Brain microvascular endothelial cell (primary cell): ENCODE results near the gene FGF9.
A peak's percentile ranks its signal among the peaks of the same experiment; 100 is the strongest.

Source experiments
- DNase-seq: peaks from one replicate; pipeline ENCODE4 v3.0.0-alpha.2; 2020
- H3K27ac ChIP-seq: fragments of 250-450 bp; sonication (Bioruptor Pico); 2 replicates; pipeline ENCODE4 v1.5.1; 2020; ENCODE audit warnings: mild to moderate bottlenecking, moderate library complexity
- H3K27me3 ChIP-seq: fragments of 250-450 bp; sonication (Bioruptor Pico); replicated peaks from 2 replicates; pipeline ENCODE4 v1.5.1; 2020; ENCODE audit warnings: mild to moderate bottlenecking
- H3K36me3 ChIP-seq: fragments of 250-450 bp; sonication (Bioruptor Pico); replicated peaks from 2 replicates; pipeline ENCODE4 v1.5.1; 2020; ENCODE audit warnings: mild to moderate bottlenecking
- H3K4me3 ChIP-seq: 2 replicates; pipeline ENCODE4 v1.5.1; 2011; ENCODE audit warnings: low read depth, mild to moderate bottlenecking, control low read depth, low read length, moderate library complexity
- in situ Hi-C: cut with HindIII; loops from 2 replicates; pipeline ENCODE4 v1.10.0; 2017; ENCODE audit warnings: low sequenced_read_pairs, low pct_ligation_motif_present
- TF ChIP-seq, protein P1 (sequence below): IDR thresholded peaks from 2 replicates; pipeline ENCODE4 v1.5.1; 2011; ENCODE audit warnings: low read depth, mild to moderate bottlenecking, moderate library complexity, low read length, control low read depth, inconsistent platforms; ENCODE audit errors: missing control alignments

Gene FGF9

DNA sequence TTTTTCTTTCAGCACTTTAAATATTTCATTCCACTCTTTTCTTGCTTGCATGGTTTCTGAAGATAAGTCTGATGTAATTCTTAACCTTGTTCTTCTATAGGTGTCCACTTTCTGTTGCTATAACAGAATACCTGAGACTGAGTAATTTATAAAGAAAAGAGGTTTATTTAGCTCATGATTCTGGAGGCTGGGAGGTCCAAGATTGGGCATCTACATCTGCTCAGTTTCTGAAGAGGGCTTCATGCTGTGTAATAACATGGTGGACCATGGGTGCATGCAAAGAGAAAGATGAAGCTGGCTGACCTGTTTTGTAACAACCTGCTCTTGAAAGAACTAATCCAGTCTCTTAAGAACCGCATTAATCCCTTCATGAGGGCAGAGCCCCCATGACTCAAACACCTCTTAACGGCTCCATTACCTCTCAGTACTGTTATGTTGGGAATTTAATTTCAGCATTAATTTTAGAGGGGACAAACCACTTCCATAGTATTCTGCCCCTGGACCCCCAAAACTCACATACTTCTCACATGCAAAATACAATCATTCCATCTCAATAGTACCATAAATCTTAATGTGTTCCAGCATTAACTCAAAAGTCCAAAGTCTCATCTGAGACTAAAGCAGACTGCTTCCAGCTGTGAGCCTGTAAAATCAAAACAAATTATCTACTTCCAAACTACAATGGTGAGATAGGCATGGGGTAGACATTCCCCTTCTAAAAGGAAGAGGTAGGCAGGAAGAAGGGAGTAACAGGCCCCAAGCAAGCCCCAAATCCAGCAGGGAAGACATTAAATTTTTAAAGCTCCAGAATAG is 9.6 kb upstream of the FGF9 start:
- in situ Hi-C loops = no loop called here

DNA sequence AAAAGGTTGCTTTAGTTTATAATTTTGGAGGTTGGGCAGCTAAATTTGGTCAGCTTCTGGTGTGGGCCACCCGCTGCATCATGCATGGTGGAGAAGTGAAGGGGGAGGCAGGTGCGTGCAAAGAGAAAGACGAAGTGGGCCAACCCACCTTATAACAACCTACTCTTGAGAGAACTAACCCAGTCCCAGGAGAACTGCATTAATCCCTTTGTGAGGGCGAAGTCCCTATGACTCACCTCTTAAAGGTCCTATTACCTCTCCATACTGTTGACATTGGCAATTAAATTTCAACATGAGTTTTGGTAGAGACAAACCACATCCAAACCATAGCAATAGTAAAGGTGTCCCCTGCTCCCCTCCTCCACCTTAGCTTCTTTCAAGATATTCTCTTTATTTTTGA is 7.7 kb upstream of the FGF9 start:
- in situ Hi-C loops = no loop called here
- no peak for DNase-seq
- H3K4me3 ChIP-seq = no peak overlapping the region
- TF ChIP-seq, protein P1, sequence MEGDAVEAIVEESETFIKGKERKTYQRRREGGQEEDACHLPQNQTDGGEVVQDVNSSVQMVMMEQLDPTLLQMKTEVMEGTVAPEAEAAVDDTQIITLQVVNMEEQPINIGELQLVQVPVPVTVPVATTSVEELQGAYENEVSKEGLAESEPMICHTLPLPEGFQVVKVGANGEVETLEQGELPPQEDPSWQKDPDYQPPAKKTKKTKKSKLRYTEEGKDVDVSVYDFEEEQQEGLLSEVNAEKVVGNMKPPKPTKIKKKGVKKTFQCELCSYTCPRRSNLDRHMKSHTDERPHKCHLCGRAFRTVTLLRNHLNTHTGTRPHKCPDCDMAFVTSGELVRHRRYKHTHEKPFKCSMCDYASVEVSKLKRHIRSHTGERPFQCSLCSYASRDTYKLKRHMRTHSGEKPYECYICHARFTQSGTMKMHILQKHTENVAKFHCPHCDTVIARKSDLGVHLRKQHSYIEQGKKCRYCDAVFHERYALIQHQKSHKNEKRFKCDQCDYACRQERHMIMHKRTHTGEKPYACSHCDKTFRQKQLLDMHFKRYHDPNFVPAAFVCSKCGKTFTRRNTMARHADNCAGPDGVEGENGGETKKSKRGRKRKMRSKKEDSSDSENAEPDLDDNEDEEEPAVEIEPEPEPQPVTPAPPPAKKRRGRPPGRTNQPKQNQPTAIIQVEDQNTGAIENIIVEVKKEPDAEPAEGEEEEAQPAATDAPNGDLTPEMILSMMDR = no peak
- H3K36me3 ChIP-seq = no peaks in the 10 kb centered on the region
- H3K27me3 ChIP-seq = no peaks in the 10 kb centered on the region
- no peak overlapping the region for H3K27ac ChIP-seq

More for the DNA sequence above, 9.6 kb upstream of the FGF9 start:
- no peak for DNase-seq
- TF ChIP-seq, protein P1 = no peak
- Histone ChIP-seq H3K36me3 (no peaks in the 10 kb centered on the region), H3K27me3 (no peaks in the 10 kb centered on the region), H3K27ac (no peak overlapping the region), H3K4me3 (no peak overlapping the region)

DNA sequence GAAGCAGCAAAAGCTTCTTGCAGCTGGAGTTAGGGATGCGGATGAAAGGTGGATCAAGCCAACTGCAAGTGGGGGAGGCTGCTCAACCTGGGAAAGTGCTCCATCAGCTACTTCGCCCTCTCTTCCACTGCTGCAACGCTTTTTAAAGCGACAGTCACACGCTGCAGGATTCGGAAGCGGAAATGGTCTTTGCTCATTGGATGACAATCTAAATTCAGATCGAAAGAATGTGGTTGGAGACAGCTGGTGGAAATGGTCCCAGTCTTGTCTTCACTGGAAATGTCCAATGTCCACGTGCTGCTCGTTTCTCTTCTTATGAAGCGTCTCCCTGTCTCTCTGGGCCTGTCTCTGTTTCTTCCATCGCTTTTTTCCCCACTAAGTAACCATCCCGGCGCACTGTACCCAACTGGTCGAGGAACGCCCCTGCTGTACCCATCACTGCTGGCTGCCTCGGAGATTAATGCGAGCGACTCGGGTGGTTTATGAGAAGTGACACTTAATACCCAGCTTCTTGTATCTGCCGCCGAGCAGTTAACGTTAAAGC is 2.1 kb upstream of the FGF9 start:
- no peak for DNase-seq
- peak overlapping the region; percentile 54 for H3K4me3 ChIP-seq
- no peaks in the 10 kb centered on the region for H3K36me3 ChIP-seq
- peaks cover 31% of the 10 kb centered on the region for H3K27me3 ChIP-seq
- no peak overlapping the region for H3K27ac ChIP-seq
- TF ChIP-seq, protein P1 = no peak
- in situ Hi-C loops = no loop called here

DNA sequence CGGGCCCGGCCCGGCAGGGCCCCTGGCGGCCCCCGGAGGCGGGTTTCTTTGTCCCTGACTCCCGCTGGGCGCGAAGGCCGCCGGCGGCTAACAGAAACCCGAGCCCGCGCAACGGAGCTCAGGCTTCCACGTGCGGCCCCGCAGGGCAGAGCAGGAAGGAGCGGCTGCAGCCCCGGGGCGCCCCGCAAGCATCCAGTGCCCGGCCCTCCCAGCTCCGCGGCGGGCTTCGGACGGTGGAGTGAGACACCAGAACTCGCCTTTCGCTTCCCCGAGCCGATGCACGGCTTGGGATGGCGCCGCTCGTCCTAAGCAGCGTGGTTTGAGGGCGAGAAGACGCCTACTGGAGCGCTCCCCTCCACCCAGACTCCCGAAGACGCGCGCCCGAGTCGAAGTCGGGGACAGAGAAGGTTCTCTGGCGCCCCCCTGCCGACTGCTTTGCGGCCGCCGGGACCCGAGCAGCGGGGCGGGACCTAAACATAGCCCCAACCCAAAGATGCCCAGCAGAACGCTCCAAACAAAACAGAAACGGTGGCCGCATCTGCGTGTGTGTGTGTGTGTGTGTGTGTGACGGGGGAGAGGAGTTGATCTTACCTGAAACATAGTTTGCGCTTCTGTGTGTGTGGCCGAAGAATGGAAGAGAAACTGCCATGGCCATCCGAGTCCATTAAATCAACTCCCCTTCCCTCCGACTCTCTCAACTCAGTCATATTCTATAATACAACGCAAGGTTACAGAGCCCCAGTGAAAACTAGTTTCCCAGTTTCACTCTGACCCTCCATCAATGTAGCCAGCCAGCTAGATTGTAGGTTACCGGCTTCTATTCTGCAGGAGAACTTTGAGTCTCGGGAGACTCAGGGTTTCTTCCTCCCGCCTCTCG is 629 bp upstream of the FGF9 start:
- H3K27me3 ChIP-seq = peaks cover 41% of the 10 kb centered on the region
- peak; percentile 13 for DNase-seq
- no peak overlapping the region for H3K27ac ChIP-seq
- no peaks in the 10 kb centered on the region for H3K36me3 ChIP-seq
- H3K4me3 ChIP-seq = peak overlapping the region; percentile 54
- in situ Hi-C loops = no loop called here
- TF ChIP-seq, protein P1 = peak; percentile 40

DNA sequence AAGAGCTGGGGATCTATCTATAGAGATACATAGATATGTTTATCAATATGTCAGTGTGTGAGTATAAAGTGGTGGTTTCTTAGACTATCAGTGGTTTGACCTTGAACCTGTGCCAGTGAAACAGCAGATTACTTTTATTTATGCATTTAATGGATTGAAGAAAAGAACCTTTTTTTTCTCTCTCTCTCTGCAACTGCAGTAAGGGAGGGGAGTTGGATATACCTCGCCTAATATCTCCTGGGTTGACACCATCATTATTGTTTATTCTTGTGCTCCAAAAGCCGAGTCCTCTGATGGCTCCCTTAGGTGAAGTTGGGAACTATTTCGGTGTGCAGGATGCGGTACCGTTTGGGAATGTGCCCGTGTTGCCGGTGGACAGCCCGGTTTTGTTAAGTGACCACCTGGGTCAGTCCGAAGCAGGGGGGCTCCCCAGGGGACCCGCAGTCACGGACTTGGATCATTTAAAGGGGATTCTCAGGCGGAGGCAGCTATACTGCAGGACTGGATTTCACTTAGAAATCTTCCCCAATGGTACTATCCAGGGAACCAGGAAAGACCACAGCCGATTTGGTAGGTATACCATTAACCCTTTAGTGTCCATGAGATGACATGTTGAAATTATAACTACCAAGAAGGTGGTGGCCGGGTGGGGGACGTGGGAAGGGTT is 880 bp downstream of the FGF9 start:
- in situ Hi-C loops = no loop called here
- H3K36me3 ChIP-seq = no peaks in the 10 kb centered on the region
- no peak for DNase-seq
- no peak overlapping the region for H3K27ac ChIP-seq
- TF ChIP-seq, protein P1 = no peak
- H3K4me3 ChIP-seq = no peak overlapping the region
- H3K27me3 ChIP-seq = peaks cover 53% of the 10 kb centered on the region
